GM12892 (cell line): Measurements from ENCODE around the gene CCNJL.

Source experiments
- POLR2A ChIP-seq: IDR thresholded peaks from 2 replicates; pipeline ENCODE4 v1.6.1; 2011; ENCODE audit warnings: low read depth, low read length, control low read depth
- POLR2AphosphoS5 ChIP-seq: IDR thresholded peaks from 2 replicates; pipeline ENCODE4 v1.6.1; 2011; ENCODE audit warnings: low read depth, low read length, control low read depth

- TF ChIP-seq POLR2AphosphoS5 (no peak), POLR2A (no peak)
Measured at GRCh38 chr5:160235731-160236130, 76.6 kb downstream of the CCNJL start.
